ENCODE measurements around the gene WASF3. TPM values are rescaled to one million over a fixed set of nuclear protein-coding genes. Genes with fewer than 3 reads are reported as not detected.

The WASF3 gene
- total RNA-seq, 1 donor from 2014 or later = 7.4 TPM

GRCh38 chr13:26584713-26585112 is 27.2 kb downstream of the WASF3 start:
- intact Hi-C loops (cut with DNase I) = no loop called here
- no peak for DNase-seq (ENCODE audit: low spot score)

DNA sequence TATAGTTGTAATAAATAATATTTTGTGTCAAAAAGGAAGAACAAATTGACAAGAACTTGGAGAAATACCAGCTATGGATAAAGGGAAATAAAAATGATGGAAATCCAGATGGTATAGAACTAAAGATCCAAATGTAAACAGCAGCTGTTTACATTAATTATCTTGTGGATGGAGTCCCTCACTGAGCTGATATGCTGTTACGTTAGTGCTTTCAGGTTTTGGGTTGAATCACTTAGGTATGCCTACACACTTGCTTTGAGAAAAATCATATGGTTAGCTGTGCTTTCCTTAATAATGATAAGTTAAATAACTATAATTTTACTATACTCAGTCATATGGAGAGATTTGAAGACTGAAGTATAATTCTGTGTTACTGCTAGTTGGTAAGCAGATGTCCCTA is 27.7 kb downstream of the WASF3 start:
- no peak for DNase-seq (ENCODE audit: low spot score)
- intact Hi-C loops (cut with DNase I) = no loop called here

GRCh38 chr13:26587251-26587650 is 29.8 kb downstream of the WASF3 start:
- intact Hi-C loops (cut with DNase I) = no loop called here
- no peak for DNase-seq (ENCODE audit: low spot score)

GRCh38 chr13:26589226-26589625 is 31.7 kb downstream of the WASF3 start:
- intact Hi-C loops (cut with DNase I) = no loop called here
- no peak for DNase-seq (ENCODE audit: low spot score)

- intact Hi-C loops (cut with DNase I) = no loop called here
- DNase-seq (ENCODE audit: low spot score) = no peak
Measured at GRCh38 chr13:26589754-26590153, 32.3 kb downstream of the WASF3 start.

- intact Hi-C loops (cut with DNase I) = no loop called here
- no peak for DNase-seq (ENCODE audit: low spot score)
Measured at GRCh38 chr13:26590379-26590778, 32.9 kb downstream of the WASF3 start.

DNA sequence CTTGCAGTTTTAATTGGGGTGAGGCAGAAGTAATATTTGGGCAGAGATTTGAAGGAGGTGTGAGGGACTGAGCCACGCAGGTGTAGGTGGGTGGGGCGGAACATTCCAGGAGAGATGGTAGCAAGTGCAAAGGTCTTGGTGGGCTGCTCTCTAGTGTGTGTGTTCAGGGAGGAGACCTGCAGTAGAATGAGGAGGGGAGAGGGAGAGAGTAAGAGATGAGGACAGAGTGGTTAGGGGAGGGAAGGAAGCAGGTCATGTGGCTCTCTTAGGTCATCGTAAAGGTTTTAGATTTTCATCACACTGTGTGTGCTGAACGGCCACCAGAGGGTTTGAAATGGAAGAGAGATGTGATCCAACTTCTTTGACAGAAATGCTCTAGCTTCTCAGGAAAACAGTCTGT is 33.5 kb downstream of the WASF3 start:
- intact Hi-C loops (cut with DNase I) = no loop called here
- DNase-seq (ENCODE audit: low spot score) = no peak

- no peak for DNase-seq (ENCODE audit: low spot score)
- intact Hi-C loops (cut with DNase I) = no loop called here
Measured at GRCh38 chr13:26591672-26592071, 34.2 kb downstream of the WASF3 start.

DNA sequence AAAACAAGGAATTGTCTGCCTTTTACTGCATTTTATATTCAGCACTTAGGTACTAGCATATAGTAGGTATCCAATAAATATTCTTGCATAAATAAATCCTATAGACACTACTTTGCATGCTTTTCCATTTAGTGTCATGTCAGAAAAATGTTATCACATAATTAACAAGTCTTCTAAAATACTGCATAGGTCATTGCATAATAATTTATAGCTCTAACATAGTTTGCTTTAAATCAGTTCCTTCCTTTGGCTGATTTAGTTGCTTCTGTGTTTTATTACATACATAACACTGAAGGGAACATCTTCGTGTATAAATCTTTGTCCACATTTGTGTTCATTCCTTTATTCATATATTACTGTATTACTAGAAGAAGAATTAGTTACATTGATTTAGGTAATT is 36.2 kb downstream of the WASF3 start:
- intact Hi-C loops (cut with DNase I) = no loop called here
- no peak for DNase-seq (ENCODE audit: low spot score)

- intact Hi-C loops (cut with DNase I) = no loop called here
Measured at GRCh38 chr13:26594363-26594762, 36.9 kb downstream of the WASF3 start.

DNA sequence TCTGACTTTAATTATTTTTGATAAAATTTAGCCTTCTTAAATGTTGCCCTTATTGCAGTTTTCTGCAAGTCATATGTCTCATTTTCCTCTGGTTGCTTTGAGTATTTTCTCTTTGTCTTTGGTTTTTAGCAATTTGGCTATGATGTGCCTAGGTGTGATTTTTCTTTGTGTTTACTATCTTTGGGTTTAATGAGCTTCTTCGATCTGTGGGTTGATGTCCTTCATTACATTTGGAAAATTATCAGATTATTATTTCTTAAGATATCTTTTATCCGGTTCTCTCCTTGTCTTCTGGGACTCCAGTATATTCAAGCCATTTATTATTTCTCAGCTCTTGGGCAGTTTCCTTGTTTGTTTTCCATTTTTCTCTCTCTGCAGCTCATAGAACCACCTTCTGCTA is 39.0 kb downstream of the WASF3 start:
- intact Hi-C loops (cut with DNase I) = no loop called here
- DNase-seq (ENCODE audit: low spot score) = no peak

More at GRCh38 chr13:26594363-26594762, 36.9 kb downstream of the WASF3 start:
- no peak for DNase-seq (ENCODE audit: low spot score)

GRCh38 chr13:26599403-26599802 is 41.9 kb downstream of the WASF3 start:
- intact Hi-C loops (cut with DNase I) = no loop called here

GRCh38 chr13:26599860-26600259 is 42.4 kb downstream of the WASF3 start:
- intact Hi-C loops (cut with DNase I) = no loop called here
- DNase-seq (ENCODE audit: low spot score) = no peak

More at GRCh38 chr13:26599403-26599802, 41.9 kb downstream of the WASF3 start:
- no peak for DNase-seq (ENCODE audit: low spot score)

- intact Hi-C loops (cut with DNase I) = no loop called here
- no peak for DNase-seq (ENCODE audit: low spot score)
Measured at GRCh38 chr13:26600343-26600742, 42.9 kb downstream of the WASF3 start.

- intact Hi-C loops (cut with DNase I) = no loop called here
- no peak for DNase-seq (ENCODE audit: low spot score)
Measured at GRCh38 chr13:26601669-26602068, 44.2 kb downstream of the WASF3 start.

GRCh38 chr13:26602783-26603182 is 45.3 kb downstream of the WASF3 start:
- intact Hi-C loops (cut with DNase I) = no loop called here
- no peak for DNase-seq (ENCODE audit: low spot score)

DNA sequence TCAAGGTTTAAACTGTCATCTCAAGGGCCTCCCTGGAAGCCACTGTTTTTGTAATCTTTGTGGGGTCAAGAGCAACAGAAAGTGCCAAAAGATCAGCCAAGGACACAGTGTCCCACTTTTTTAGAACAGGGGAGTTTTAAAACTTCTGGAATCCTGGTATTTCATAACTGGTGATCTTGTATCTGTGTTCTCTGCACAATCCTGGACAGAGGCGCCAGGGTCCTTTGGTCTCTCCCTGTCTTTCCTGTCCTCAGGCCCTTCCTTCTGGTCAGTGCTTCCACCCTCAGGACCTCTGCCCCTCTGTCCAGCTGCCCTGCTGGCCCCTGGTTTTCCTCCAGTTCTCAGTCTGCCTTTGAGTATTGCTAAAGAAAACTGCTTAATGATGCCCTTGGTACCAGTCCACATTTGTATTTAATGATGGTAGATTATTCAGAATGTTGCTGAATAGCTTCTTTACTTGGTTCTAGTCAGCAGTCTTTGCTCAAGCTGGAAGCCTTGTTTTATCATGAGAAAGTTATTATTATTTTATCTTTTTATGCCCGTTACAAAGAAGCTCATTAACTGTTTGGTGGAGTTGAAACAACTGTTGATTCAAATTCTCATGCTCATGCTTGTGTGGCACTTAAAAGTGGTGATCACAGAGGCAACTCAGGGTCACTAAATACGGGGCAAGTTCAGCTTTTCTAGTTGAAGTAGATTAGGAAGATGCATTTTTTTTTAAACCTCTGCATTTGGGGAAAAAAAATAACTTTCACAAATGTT is 47.5 kb downstream of the WASF3 start:
- intact Hi-C loops (cut with DNase I) = no loop called here
- DNase-seq (ENCODE audit: low spot score) = no peak

GRCh38 chr13:26605845-26606244 is 48.4 kb downstream of the WASF3 start:
- intact Hi-C loops (cut with DNase I) = no loop called here

DNA sequence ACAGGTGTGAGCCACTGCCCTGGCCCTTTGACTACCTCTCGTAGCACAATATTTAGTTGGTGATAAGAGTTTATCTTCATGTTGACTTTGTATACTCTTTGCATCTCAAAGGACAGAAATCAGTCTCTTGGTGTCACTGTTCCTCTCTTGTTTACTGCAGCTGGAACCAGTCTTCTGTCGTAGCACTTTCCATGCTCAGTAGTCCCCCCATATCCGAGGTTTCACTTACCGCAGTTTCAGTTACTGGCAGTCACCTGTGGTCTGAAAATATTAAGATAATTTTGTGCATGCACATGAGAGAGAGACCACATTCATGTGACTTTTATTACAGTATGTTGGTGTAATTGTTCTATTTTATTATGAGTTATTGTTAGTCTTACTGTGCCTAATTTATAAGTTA is 49.1 kb downstream of the WASF3 start:
- intact Hi-C loops (cut with DNase I) = no loop called here
- DNase-seq (ENCODE audit: low spot score) = no peak

More at GRCh38 chr13:26605845-26606244, 48.4 kb downstream of the WASF3 start:
- DNase-seq (ENCODE audit: low spot score) = no peak

DNA sequence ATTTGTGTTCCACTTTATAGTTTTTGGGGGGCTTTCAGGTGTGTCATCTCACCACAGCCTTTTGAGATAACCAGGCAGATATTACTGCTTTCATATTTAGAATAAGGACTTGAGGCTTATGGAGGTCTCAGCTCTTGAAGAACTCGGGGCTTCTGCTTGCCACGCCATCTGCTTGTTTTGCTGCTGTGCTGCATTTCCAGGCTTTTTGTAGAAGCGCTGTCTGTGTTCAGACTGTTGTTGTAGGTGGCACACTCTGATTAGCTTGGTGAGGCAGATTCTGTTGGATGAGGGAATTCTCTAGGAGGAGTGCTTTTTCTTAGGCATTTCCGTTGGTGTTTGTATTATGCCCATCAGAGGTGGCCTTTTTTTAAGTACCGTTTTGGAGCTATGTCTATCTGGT is 57.2 kb downstream of the WASF3 start:
- intact Hi-C loops (cut with DNase I) = no loop called here
- DNase-seq (ENCODE audit: low spot score) = no peak

GRCh38 chr13:26616126-26616525 is 58.6 kb downstream of the WASF3 start:
- intact Hi-C loops (cut with DNase I) = no loop called here
- no peak for DNase-seq (ENCODE audit: low spot score)

DNA sequence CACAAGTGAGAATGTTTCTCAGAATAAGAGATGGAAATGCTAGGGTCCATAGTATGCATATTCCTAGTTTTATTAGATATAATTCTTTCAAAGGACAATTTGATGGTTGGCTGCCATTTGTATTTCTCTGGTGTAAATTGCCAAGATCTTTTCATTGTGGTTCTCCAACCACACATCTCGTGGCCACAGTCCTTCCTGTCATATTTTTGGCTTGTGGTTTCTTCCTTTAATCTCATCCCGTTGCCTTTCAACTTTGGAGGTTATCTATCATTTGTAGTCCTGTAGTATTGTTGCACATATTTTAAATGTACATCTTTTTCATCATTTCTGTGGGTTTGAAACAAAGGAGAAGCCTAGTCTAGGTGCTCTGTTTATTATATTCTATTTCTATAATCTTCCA is 61.2 kb downstream of the WASF3 start:
- intact Hi-C loops (cut with DNase I) = no loop called here
- DNase-seq (ENCODE audit: low spot score) = no peak

Data from cardiac septum (tissue), 1 donor.